Mucosa of descending colon (tissue), 3 donors: ENCODE measurements around the gene MIF4GD. TPM values are rescaled to one million over a fixed set of nuclear protein-coding genes. Genes with fewer than 3 reads are reported as not detected.

Source experiments
- ATAC-seq: fragments of 200-7000 bp; cut with Tn5 transposase; one replicate; pipeline ENCODE4 v1.9.1; 2020; ENCODE audit warnings: mild to moderate bottlenecking, moderate library complexity
- DNase-seq, 3 donors: peaks; one replicate each; pipeline ENCODE4 v3.0.0-alpha.2; 2020
- H3K36me3 ChIP-seq: fragments of 200-600 bp; one replicate; pipeline ENCODE4 v1.8.0; 2021; ENCODE audit warnings: low read depth, mild to moderate bottlenecking
- H3K4me1 ChIP-seq: fragments of 200-600 bp; one replicate; pipeline ENCODE4 v1.8.0; 2021; ENCODE audit warnings: low read depth, mild to moderate bottlenecking
- H3K4me3 ChIP-seq: fragments of 200-600 bp; one replicate; pipeline ENCODE4 v1.8.0; 2021; ENCODE audit warnings: mild to moderate bottlenecking
- H3K9me3 ChIP-seq: fragments of 200-600 bp; one replicate; pipeline ENCODE4 v1.8.0; 2021; ENCODE audit warnings: mild to moderate bottlenecking
- CTCF ChIP-seq: fragments of 200-600 bp; IDR thresholded peaks from one replicate; pipeline ENCODE4 v1.8.0; 2022; ENCODE audit warnings: antibody characterized with exemption, mild to moderate bottlenecking
- intact Hi-C, 2 donors: fragments of 100-400 bp; cut with DNase I in 1 of 2; cut with micrococcal nuclease in 1 of 2; formaldehyde crosslinking; loops; one replicate each; pipeline versions ENCODE4 v1.11.0 to v1.11.1; 2022; cut with DNase I, micrococcal nuclease
- total RNA-seq, 3 donors: library from RNA; stranded (reverse); fragmentation: NEBNext Ultra II Directional in 2 of 3; extraction: Animal tissue kit (Norgen Biotek cat#: 25700) in 2 of 3; gene quantifications; one replicate each; pipeline versions ENCODE4 v1.2.1 to v1.2.4, GENCODE V29; 2021 to 2023
- donor health status: DM: no; HTN: no; CAD: no; lungs with moderate emphysema.
- donor health status: DM: no; HTN: no; CAD: no.
- donor health status: DM: no; HTN: yes; CAD: no.

The MIF4GD gene
- total RNA-seq, 3 donors from 2014 or later = 17.3 to 21.4 (median 19.1) TPM

GRCh38 chr17:75238684-75239191, 32.3 kb downstream of the MIF4GD start:
- Histone ChIP-seq H3K9me3 (no peaks in the 10 kb centered on the region), H3K36me3 (peaks cover 7% of the 10 kb centered on the region), H3K4me1 (no peaks in the 10 kb centered on the region), H3K4me3 (no peak overlapping the region)
- peak in 2 of 3 donors; percentile 52 to 59 for DNase-seq
- peak; percentile 77 for ATAC-seq
- intact Hi-C loops = no loop called here
- peak; percentile 82 for TF ChIP-seq CTCF

GRCh38 chr17:75238020-75238580, 32.9 kb downstream of the MIF4GD start:
- Histone ChIP-seq H3K4me3 (no peak overlapping the region), H3K36me3 (peaks cover 7% of the 10 kb centered on the region), H3K4me1 (no peaks in the 10 kb centered on the region), H3K9me3 (no peaks in the 10 kb centered on the region)
- no peak for ATAC-seq
- no peak for DNase-seq
- TF ChIP-seq CTCF = no peak
- intact Hi-C loops = no loop called here

- Histone ChIP-seq H3K4me1 (no peaks in the 10 kb centered on the region), H3K36me3 (peaks cover 7% of the 10 kb centered on the region), H3K9me3 (no peaks in the 10 kb centered on the region), H3K4me3 (no peak overlapping the region)
- intact Hi-C loops = no loop called here
- DNase-seq (no peak), ATAC-seq (no peak)
- no peak for TF ChIP-seq CTCF
Observed at GRCh38 chr17:75237100-75238014, 33.7 kb downstream of the MIF4GD start.

GRCh38 chr17:75232786-75233185, 38.2 kb downstream of the MIF4GD start:
- H3K36me3 ChIP-seq = peaks cover 7% of the 10 kb centered on the region
- no peak overlapping the region for H3K4me3 ChIP-seq
- intact Hi-C loops = no loop called here
- peaks cover 10% of the 10 kb centered on the region for H3K4me1 ChIP-seq
- DNase-seq (no peak), ATAC-seq (no peak)
- H3K9me3 ChIP-seq = no peaks in the 10 kb centered on the region
- no peak for TF ChIP-seq CTCF

GRCh38 chr17:75231741-75232464, 39.1 kb downstream of the MIF4GD start:
- intact Hi-C loops = no loop called here
- ATAC-seq = no peak
- no peak for DNase-seq
- Histone ChIP-seq H3K9me3 (no peaks in the 10 kb centered on the region), H3K36me3 (peaks cover 7% of the 10 kb centered on the region), H3K4me1 (peaks cover 10% of the 10 kb centered on the region), H3K4me3 (no peak overlapping the region)
- no peak for TF ChIP-seq CTCF
